Esophagus muscularis mucosa (tissue), 3 donors: ENCODE results near the gene CCBE1.

Source experiments
- POLR2A ChIP-seq: fragments of 450-650 bp; IDR thresholded peaks from one replicate; pipeline ENCODE4 v1.6.1; 2017; ENCODE audit warnings: antibody characterized with exemption, moderate library complexity, mild to moderate bottlenecking, low read depth
- POLR2AphosphoS5 ChIP-seq, 2 donors: sonication (generic); formaldehyde crosslinking; IDR thresholded peaks; one replicate each; pipeline ENCODE4 v1.6.1; 2017; ENCODE audit warnings: antibody characterized with exemption in 2 of 2
- TF ChIP-seq, protein P1 (sequence below), 3 experiments: fragments of 200-600 bp in 2 of 3; fragments of 450-650 bp in 1 of 3; sonication (generic) in 2 of 3; IDR thresholded peaks; one replicate each; pipeline ENCODE4 v1.5.1; 2017 to 2019; ENCODE audit warnings: antibody characterized with exemption in 3 of 3, mild to moderate bottlenecking in 2 of 3, moderate library complexity in 1 of 3

- TF ChIP-seq, protein P1, sequence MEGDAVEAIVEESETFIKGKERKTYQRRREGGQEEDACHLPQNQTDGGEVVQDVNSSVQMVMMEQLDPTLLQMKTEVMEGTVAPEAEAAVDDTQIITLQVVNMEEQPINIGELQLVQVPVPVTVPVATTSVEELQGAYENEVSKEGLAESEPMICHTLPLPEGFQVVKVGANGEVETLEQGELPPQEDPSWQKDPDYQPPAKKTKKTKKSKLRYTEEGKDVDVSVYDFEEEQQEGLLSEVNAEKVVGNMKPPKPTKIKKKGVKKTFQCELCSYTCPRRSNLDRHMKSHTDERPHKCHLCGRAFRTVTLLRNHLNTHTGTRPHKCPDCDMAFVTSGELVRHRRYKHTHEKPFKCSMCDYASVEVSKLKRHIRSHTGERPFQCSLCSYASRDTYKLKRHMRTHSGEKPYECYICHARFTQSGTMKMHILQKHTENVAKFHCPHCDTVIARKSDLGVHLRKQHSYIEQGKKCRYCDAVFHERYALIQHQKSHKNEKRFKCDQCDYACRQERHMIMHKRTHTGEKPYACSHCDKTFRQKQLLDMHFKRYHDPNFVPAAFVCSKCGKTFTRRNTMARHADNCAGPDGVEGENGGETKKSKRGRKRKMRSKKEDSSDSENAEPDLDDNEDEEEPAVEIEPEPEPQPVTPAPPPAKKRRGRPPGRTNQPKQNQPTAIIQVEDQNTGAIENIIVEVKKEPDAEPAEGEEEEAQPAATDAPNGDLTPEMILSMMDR (IDR thresholded peaks at IDR 0.05): no peak
- TF ChIP-seq POLR2AphosphoS5 (IDR thresholded peaks at IDR 0.05): no peak
- no peak for TF ChIP-seq POLR2A
Observed at GRCh38 chr18:59610546-59611140, 86.6 kb downstream of the CCBE1 start.
